Measurements from ENCODE around the gene PIGK.

Gene PIGK

DNA sequence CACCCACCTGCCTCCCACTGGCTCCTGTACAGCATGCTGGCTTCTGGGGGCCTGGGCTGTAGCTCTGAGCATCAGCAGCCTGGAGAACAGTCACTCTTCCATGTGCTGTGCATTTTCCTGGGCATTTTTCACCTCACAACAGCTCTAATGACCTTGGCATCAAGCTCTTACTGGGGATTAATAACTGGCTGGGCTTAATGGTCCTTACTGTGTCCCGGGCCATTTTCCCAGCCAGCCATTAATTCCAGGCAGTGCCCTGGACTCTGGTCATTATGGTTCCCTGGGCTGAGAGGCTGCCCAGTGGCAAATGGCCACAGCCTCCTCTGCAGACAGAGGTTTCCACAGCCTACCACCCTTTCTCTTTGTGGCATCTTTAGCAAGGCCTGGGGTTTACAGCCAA is 180.1 kb downstream of the PIGK start:
- DNase-seq (ENCODE audit: low read depth in 3 of 3): no peak
